Stomach (tissue), 9 donors: ENCODE measurements around the gene RUFY1. TPM values are rescaled to one million over a fixed set of nuclear protein-coding genes. Genes with fewer than 3 reads are reported as not detected.

Experiments used
- DNase-seq, 2 donors: peaks; one replicate each; pipeline versions ENCODE4 v3.0.0 to v3.0.0-alpha.2; 2013 to 2019
- H3K27ac ChIP-seq, 5 donors: fragments of 200-600 bp in 4 of 5; sonication (generic) in 4 of 5; one replicate each; pipeline ENCODE4 v1.5.1; 2013 to 2019; ENCODE audit warnings: mild to moderate bottlenecking in 1 of 5, moderate library complexity in 1 of 5
- H3K27me3 ChIP-seq, 3 donors: fragments of 200-600 bp; sonication (generic); one replicate each; pipeline ENCODE4 v1.5.1; 2017 to 2019; ENCODE audit warnings: mixed run types in 1 of 3
- H3K36me3 ChIP-seq, 4 donors: fragments of 200-600 bp; sonication (generic); 1 replicate in 3 of 4; 2 replicates in 1 of 4; pipeline ENCODE4 v1.5.1; 2016 to 2019
- H3K4me1 ChIP-seq, 4 donors: fragments of 200-600 bp; sonication (generic); one replicate each; pipeline ENCODE4 v1.5.1; 2016 to 2019
- H3K4me3 ChIP-seq, 4 donors: fragments of 200-600 bp; sonication (generic) in 3 of 4; one replicate each; pipeline ENCODE4 v1.5.1; 2016 to 2019; ENCODE audit warnings: mild to moderate bottlenecking in 1 of 4
- H3K9me3 ChIP-seq, 4 donors: fragments of 200-600 bp; sonication (generic); one replicate each; pipeline ENCODE4 v1.5.1; 2016 to 2019
- EP300 ChIP-seq: sonication (generic); formaldehyde crosslinking; IDR thresholded peaks from one replicate; pipeline ENCODE4 v1.6.1; 2017; ENCODE audit warnings: antibody characterized with exemption
- POLR2A ChIP-seq, 4 donors: fragments of 450-650 bp; IDR thresholded peaks; one replicate each; pipeline ENCODE4 v1.6.1; 2016; ENCODE audit warnings: antibody characterized with exemption in 4 of 4, control low read depth in 2 of 4, mild to moderate bottlenecking in 1 of 4, moderate library complexity in 1 of 4
- POLR2AphosphoS5 ChIP-seq, 3 donors: sonication (generic); formaldehyde crosslinking; IDR thresholded peaks; one replicate each; pipeline ENCODE4 v1.6.1; 2016; ENCODE audit warnings: antibody characterized with exemption in 3 of 3
- WGBS, 5 donors: extraction: QIAGEN DNeasy Blood & Tissue Kit in 3 of 5; methylation state at CpG; one replicate each; pipeline versions ENCODE4 v1.1.5 to v1.1.7; 2013 to 2018; 5-methylcytosine and 5-hydroxymethylcytosine counted together
- intact Hi-C: fragments of 100-400 bp; cut with DNase I; formaldehyde crosslinking; loops from one replicate; pipeline ENCODE4 v1.15.1; 2023; ENCODE audit warnings: low total_unique reads
- polyA plus RNA-seq, 3 donors: library from polyadenylated mRNA; stranded (reverse); fragments of 200-250 nt; gene quantifications; one replicate each; pipeline ENCODE4 v1.2.3, GENCODE V29; 2013
- total RNA-seq, 5 donors: library from RNA; depleted of rRNA; stranded (reverse); fragments of >200 nt; gene quantifications; one replicate each; pipeline versions ENCODE4 v1.1.0 to v1.2.3, GENCODE V29; 2014 to 2016
- TF ChIP-seq, protein P1 (sequence below), 7 experiments: fragments of 450-650 bp in 4 of 7; fragments of 200-600 bp in 3 of 7; sonication (generic) in 3 of 7; IDR thresholded peaks; one replicate each; pipeline ENCODE4 v1.5.1; 2016 to 2019; ENCODE audit warnings: antibody characterized with exemption in 7 of 7, control low read depth in 2 of 7, mild to moderate bottlenecking in 1 of 7
- donor health status: healthy with polysubstance abuse.
- donor health status: Bipolar disorder and iron deficiency.
- donor health status: healthy.

The RUFY1 gene
- total and polyA plus RNA-seq, 8 donors, result 26.0 to 128 (median 41.8) TPM

DNA sequence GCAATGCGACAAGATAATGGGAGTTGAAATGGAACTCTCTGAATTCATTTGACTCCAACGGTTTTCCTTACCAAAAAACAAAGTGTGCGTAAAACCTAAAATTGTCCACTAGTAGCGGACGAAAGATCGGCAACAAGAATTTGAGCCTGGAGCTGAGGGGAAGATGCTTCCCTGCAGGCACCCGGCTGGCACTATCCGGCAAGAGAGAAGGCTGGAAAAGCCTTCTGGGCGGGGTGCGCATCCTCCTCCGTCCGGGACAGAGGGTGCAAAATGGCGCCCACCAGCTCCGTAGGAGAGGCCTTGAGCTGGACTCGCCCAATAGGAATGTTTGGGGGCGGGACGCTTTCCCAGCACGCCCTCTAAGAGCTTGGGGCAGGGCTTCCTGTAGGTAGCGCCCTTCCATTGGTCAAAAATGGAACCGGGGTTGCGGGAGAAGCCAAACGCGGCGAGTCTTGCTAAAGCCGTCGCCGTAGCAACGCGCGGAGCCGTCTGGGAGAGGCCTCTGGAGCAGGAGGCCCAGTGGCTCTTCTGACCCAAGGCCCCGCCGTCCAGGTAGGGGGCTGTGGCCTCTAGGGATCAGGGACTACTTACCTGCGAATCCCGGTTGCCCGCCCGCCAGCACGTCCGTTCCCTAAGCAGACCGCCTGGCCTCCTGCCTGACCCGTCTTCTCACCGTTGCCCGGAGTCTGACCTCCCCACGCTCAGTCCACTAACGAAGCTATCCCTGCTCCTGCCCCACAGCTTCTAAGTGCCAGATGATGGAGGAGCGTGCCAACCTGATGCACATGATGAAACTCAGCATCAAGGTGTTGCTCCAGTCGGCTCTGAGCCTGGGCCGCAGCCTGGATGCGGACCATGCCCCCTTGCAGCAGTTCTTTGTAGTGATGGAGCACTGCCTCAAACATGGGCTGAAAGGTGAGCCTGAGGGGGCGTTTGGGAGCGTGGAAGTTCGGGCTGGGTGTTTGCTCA lies 9.2 kb downstream of the RUFY1 start:
- WGBS, 5 donors, result 4 to 9% (median 8%) methylated on average over 39 to 52 of the region's 52 CpGs
- peaks cover 11 to 30% (median 20%) of the 10 kb centered on the region in 4 donors for H3K4me1 ChIP-seq
- peak overlapping the region; percentile 49 to 71 (median 63) for H3K4me3 ChIP-seq
- H3K27me3 ChIP-seq, result no peaks in the 10 kb centered on the region
- peaks cover 26 to 41% (median 37%) of the 10 kb centered on the region in 4 donors for H3K36me3 ChIP-seq
- intact Hi-C loops, result no loop called here
- peak; percentile 98 to 99 for DNase-seq
- no peaks in the 10 kb centered on the region for H3K9me3 ChIP-seq
- TF ChIP-seq, protein P1, sequence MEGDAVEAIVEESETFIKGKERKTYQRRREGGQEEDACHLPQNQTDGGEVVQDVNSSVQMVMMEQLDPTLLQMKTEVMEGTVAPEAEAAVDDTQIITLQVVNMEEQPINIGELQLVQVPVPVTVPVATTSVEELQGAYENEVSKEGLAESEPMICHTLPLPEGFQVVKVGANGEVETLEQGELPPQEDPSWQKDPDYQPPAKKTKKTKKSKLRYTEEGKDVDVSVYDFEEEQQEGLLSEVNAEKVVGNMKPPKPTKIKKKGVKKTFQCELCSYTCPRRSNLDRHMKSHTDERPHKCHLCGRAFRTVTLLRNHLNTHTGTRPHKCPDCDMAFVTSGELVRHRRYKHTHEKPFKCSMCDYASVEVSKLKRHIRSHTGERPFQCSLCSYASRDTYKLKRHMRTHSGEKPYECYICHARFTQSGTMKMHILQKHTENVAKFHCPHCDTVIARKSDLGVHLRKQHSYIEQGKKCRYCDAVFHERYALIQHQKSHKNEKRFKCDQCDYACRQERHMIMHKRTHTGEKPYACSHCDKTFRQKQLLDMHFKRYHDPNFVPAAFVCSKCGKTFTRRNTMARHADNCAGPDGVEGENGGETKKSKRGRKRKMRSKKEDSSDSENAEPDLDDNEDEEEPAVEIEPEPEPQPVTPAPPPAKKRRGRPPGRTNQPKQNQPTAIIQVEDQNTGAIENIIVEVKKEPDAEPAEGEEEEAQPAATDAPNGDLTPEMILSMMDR (IDR thresholded peaks at IDR 0.05), result no peak
- TF ChIP-seq POLR2A (IDR thresholded peaks at IDR 0.05), result peak in 2 of 4 donors; percentile 70 to 78
- TF ChIP-seq POLR2AphosphoS5 (IDR thresholded peaks at IDR 0.05), result peak; percentile 92 to 96 (median 95)
- no peak for TF ChIP-seq EP300
- H3K27ac ChIP-seq, result peak overlapping the region; percentile 85 to 96 (median 86)

DNA sequence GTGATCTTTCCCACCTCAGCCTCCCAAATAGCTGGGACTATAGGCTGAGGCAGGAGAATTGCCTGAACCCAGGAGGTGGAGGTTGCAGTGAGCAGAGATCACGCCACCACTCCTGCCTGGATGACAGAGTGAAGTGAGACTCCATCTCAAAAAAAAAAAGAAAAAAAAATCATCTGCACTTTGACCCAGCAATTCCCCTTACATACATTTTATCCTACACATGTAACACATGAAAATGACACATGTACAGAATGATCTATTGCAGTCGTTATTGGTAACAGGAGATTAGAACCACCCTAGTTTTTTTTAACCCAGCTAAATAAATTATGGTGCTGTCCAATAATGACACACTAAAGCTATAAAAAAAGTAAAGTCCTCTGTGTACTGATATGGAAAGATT lies 14.2 kb downstream of the RUFY1 start:
- Histone ChIP-seq H3K36me3 (peaks cover 50 to 90% (median 83%) of the 10 kb centered on the region in 4 donors), H3K4me3 (no peak overlapping the region), H3K4me1 (peaks cover 6 to 18% (median 9%) of the 10 kb centered on the region in 4 donors), H3K27me3 (no peaks in the 10 kb centered on the region), H3K27ac (no peak overlapping the region), H3K9me3 (no peaks in the 10 kb centered on the region)
- whole genome bisulfite sequencing, 5 donors, result 45 to 84% (median 60%) methylated on average over 2 of the region's 2 CpGs
- TF ChIP-seq, protein P1 (IDR thresholded peaks at IDR 0.05), result no peak
- TF ChIP-seq POLR2A (IDR thresholded peaks at IDR 0.05) (no peak), POLR2AphosphoS5 (IDR thresholded peaks at IDR 0.05) (no peak), EP300 (no peak)
- intact Hi-C loops, result no loop called here
- DNase-seq, result no peak

DNA sequence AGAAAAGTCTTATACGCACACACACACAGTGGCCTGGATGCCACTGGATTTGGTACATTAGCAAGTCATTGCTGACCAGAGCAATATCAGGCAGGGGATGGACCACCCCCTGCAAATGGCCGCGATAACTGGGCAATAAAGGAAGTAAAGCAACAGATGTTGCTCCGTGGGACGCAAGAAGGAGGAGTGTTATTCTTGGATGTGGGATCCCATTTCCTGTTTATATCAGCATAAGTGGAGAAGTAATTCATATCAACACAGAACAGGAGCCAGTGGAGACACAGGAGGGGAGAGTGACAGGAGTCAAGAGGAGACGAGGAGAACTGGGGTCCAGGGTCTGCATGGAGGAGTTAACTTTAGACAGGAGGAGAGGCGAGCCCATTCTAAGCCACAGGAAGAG lies 18.4 kb downstream of the RUFY1 start:
- Histone ChIP-seq H3K27ac (peak overlapping the region in 1 of 5 donors; percentile 38), H3K4me3 (peak overlapping the region in 1 of 4 donors; percentile 13), H3K36me3 (peaks cover 49 to 99% (median 96%) of the 10 kb centered on the region in 4 donors), H3K27me3 (no peaks in the 10 kb centered on the region), H3K9me3 (no peaks in the 10 kb centered on the region), H3K4me1 (no peaks in the 10 kb centered on the region)
- DNase-seq, result peak in 1 of 2 donors; percentile 30
- intact Hi-C loops, result no loop called here
- WGBS, 5 donors, result 53 to 79% (median 72%) methylated on average over 7 of the region's 7 CpGs
- TF ChIP-seq POLR2A (IDR thresholded peaks at IDR 0.05) (no peak), EP300 (no peak), POLR2AphosphoS5 (IDR thresholded peaks at IDR 0.05) (no peak)
- TF ChIP-seq, protein P1 (IDR thresholded peaks at IDR 0.05), result no peak

DNA sequence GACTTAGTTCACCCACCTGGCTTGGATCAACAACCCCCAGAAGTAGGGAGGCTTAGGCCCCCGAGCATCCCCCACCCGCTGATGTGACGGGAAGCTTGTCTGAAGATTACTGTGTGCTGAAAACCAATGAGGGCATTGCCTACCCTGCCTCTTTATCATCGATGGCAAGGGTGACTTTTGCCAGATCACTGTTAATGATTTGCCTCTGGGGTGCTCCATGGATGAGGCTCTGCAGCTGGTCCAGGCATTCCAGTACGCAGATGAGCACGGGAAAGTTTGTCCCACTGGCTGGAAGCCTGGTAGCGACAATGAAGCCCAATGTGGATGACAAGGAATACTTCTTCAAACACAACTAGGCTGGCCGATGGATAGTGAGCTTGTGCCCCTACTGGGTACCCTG lies 22.0 kb downstream of the RUFY1 start:
- H3K4me1 ChIP-seq, result no peaks in the 10 kb centered on the region
- TF ChIP-seq, protein P1 (IDR thresholded peaks at IDR 0.05), result no peak
- TF ChIP-seq EP300 (no peak), POLR2A (IDR thresholded peaks at IDR 0.05) (no peak), POLR2AphosphoS5 (IDR thresholded peaks at IDR 0.05) (no peak)
- no peaks in the 10 kb centered on the region for H3K27me3 ChIP-seq
- no peaks in the 10 kb centered on the region for H3K9me3 ChIP-seq
- intact Hi-C loops, result no loop called here
- DNase-seq, result no peak
- H3K36me3 ChIP-seq, result peaks cover 46 to 99% (median 96%) of the 10 kb centered on the region in 4 donors
- H3K4me3 ChIP-seq, result no peak overlapping the region
- no peak overlapping the region for H3K27ac ChIP-seq
- WGBS, 5 donors, result 81 to 89% (median 85%) methylated on average over 8 of the region's 8 CpGs
